ENCODE measurements around the gene CMIP.

Gene CMIP

GRCh38 chr16:81590714-81591544 lies 146.3 kb downstream of the CMIP start:
- Mint-ChIP-seq H3K9me3 (no peaks in the 10 kb centered on the region), H3K36me3 (ENCODE audit: low read depth) (peaks cover 7% of the 10 kb centered on the region), H3K4me1 (peaks cover 17% of the 10 kb centered on the region), H3K27me3 (ENCODE audit: low read depth) (no peaks in the 10 kb centered on the region), H3K27ac (no peak overlapping the region), H3K4me3 (no peak overlapping the region)
- no peak for TF ChIP-seq CTCF (IDR thresholded peaks at IDR 0.05; ENCODE audit: unreplicated experiment in 3 of 3)

GRCh38 chr16:81591545-81591870 lies 146.9 kb downstream of the CMIP start:
- H3K27ac Mint-ChIP-seq, result no peak overlapping the region
- no peak overlapping the region for H3K4me3 Mint-ChIP-seq
- H3K36me3 Mint-ChIP-seq (ENCODE audit: low read depth), result peaks cover 7% of the 10 kb centered on the region
- TF ChIP-seq CTCF (IDR thresholded peaks at IDR 0.05; ENCODE audit: unreplicated experiment in 3 of 3), result no peak
- peaks cover 14% of the 10 kb centered on the region for H3K4me1 Mint-ChIP-seq
- no peaks in the 10 kb centered on the region for H3K9me3 Mint-ChIP-seq
- no peaks in the 10 kb centered on the region for H3K27me3 Mint-ChIP-seq (ENCODE audit: low read depth)

- Mint-ChIP-seq H3K9me3 (no peaks in the 10 kb centered on the region), H3K27ac (no peak overlapping the region), H3K4me1 (peaks cover 7% of the 10 kb centered on the region), H3K27me3 (ENCODE audit: low read depth) (no peaks in the 10 kb centered on the region), H3K4me3 (no peak overlapping the region), H3K36me3 (ENCODE audit: low read depth) (peaks cover 7% of the 10 kb centered on the region)
- TF ChIP-seq CTCF (IDR thresholded peaks at IDR 0.05; ENCODE audit: unreplicated experiment in 3 of 3), result no peak
Measured at GRCh38 chr16:81592353-81592866, 147.8 kb downstream of the CMIP start.

GRCh38 chr16:81593481-81593880 lies 148.9 kb downstream of the CMIP start:
- Mint-ChIP-seq H3K27ac (no peak overlapping the region), H3K4me1 (peaks cover 15% of the 10 kb centered on the region), H3K27me3 (ENCODE audit: low read depth) (no peaks in the 10 kb centered on the region), H3K4me3 (no peak overlapping the region), H3K9me3 (no peaks in the 10 kb centered on the region), H3K36me3 (ENCODE audit: low read depth) (peaks cover 7% of the 10 kb centered on the region)
- TF ChIP-seq CTCF (IDR thresholded peaks at IDR 0.05; ENCODE audit: unreplicated experiment in 3 of 3), result no peak

- Mint-ChIP-seq H3K27ac (no peak overlapping the region), H3K36me3 (ENCODE audit: low read depth) (peaks cover 3% of the 10 kb centered on the region), H3K4me1 (peaks cover 35% of the 10 kb centered on the region), H3K4me3 (no peak overlapping the region), H3K9me3 (no peaks in the 10 kb centered on the region), H3K27me3 (ENCODE audit: low read depth) (no peaks in the 10 kb centered on the region)
- no peak for TF ChIP-seq CTCF (IDR thresholded peaks at IDR 0.05; ENCODE audit: unreplicated experiment in 3 of 3)
Measured at GRCh38 chr16:81595629-81596292, 151.2 kb downstream of the CMIP start.
